ENCODE results near the gene PKHD1. TPM values are rescaled to one million over a fixed set of nuclear protein-coding genes. Genes with fewer than 3 reads are reported as not detected.

Gene PKHD1
- total and polyA plus RNA-seq, 2 of the 8 experiments (the other 6 are each of a cell fraction or from before 2014, with no cell fraction given): 0.06 to 0.09 TPM

DNA sequence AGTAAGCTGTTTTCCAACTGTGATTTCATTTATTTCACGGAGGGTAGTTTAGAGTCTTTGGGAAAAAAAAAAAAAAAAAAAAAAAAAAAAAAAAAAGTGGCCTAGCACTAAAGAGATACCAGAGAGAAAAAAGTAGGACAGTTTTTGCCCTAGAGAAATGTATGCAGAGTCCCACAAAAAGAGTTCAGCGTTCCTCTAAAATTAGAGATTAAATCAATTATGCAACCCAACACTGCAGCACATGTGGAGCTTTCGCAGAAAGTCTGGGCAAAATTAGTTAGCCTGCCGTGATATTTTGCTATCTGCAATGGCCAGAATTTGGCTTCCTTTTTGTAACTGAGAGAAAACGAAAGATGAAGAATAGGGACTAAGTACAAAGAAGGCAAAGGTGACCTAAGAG, 309.8 kb downstream of the PKHD1 start:
- no peak overlapping the region for H4K5ac ChIP-seq (ENCODE audit: insufficient read length, low read depth, low read length)
- DNase-seq (ENCODE audit: low read depth in 1 of 2, low spot score in 2 of 2): no peak
- no peak overlapping the region for H2BK20ac ChIP-seq (ENCODE audit: low read length)
- H3K4ac ChIP-seq (replicated peaks; ENCODE audit: insufficient read length, low read depth, low read length): no peak overlapping the region
- ChIA-PET CTCF (ENCODE audit: partially characterized antibody) (interaction anchor here (0.6 to 1.1 kb wide), 2 partner anchors 9 to 93 kb away, joined by 3 to 4 read pairs; no protein-coding TSS in a partner anchor), POLR2A (ENCODE audit: partially characterized antibody) (no interaction called here)
- H4K91ac ChIP-seq (replicated peaks; ENCODE audit: insufficient read length, low read length): no peak overlapping the region
- H3K9me3 ChIP-seq (ENCODE audit: insufficient read depth in 2 of 2, low read depth in 1 of 2, low read length in 1 of 2): no peaks in the 10 kb centered on the region
- no peak overlapping the region for H2BK5ac ChIP-seq (ENCODE audit: low read depth, low read length)
- no peak overlapping the region for H3K56ac ChIP-seq (replicated peaks; ENCODE audit: insufficient read length, low read depth, low read length)
- H3K27ac ChIP-seq (ENCODE audit: low read depth, low read length): no peak overlapping the region
- no peaks in the 10 kb centered on the region for H4K20me1 ChIP-seq (replicated peaks in 1 of 2; ENCODE audit: control insufficient read depth in 1 of 2, insufficient read depth in 2 of 2, low read length in 2 of 2)
- WGBS, 2 experiments (ENCODE audit: extremely low coverage in 1 of 2, insufficient coverage in 1 of 2, insufficient read length in 1 of 2, insufficient replicate concordance in 2 of 2, low coverage in 1 of 2, low lambda C conversion rate in 2 of 2, missing lambda C conversion rate in 1 of 2): 89% methylated on average over 5 of the region's 5 CpGs; no CpG with 5 or more reads in 1 of the 2 experiments
- no peaks in the 10 kb centered on the region for H3K23me2 ChIP-seq (ENCODE audit: low read depth, low read length)
- no peaks in the 10 kb centered on the region for H3K79me1 ChIP-seq (ENCODE audit: low read depth, low read length)
- no peaks in the 10 kb centered on the region for H3K27me3 ChIP-seq (replicated peaks in 1 of 4; ENCODE audit: control insufficient read depth in 3 of 4, extremely low read depth in 1 of 4, insufficient read depth in 3 of 4, low read length in 3 of 4)
- no peak overlapping the region for H2AFZ ChIP-seq (ENCODE audit: low read length)
- no peak for FAIRE-seq
- H2BK120ac ChIP-seq (replicated peaks; ENCODE audit: low read depth, low read length): no peak overlapping the region
- no peak overlapping the region for H3K9ac ChIP-seq (replicated peaks in 1 of 4; ENCODE audit: extremely low read depth in 1 of 4, low read depth in 3 of 4, low read length in 3 of 4)
- no peak overlapping the region for H2AK5ac ChIP-seq (ENCODE audit: low read depth, low read length)
- no peaks in the 10 kb centered on the region for H3K79me2 ChIP-seq (ENCODE audit: control insufficient read depth in 1 of 2, insufficient read depth in 2 of 2, low read length in 2 of 2)
- no peak overlapping the region for H2BK15ac ChIP-seq (ENCODE audit: low read length)
- H3K36me3 ChIP-seq (ENCODE audit: control insufficient read depth in 2 of 4, insufficient read depth in 4 of 4, low read length in 3 of 4): no peaks in the 10 kb centered on the region
- H3K4me3 ChIP-seq (ENCODE audit: extremely low read depth in 1 of 4, insufficient read depth in 2 of 4, low read depth in 3 of 4, low read length in 4 of 4): no peak overlapping the region
- H3K4me1 ChIP-seq (replicated peaks in 1 of 4; ENCODE audit: control insufficient read depth in 3 of 4, insufficient read depth in 4 of 4, low read length in 3 of 4): no peaks in the 10 kb centered on the region
- H3K4me2 ChIP-seq (ENCODE audit: insufficient read depth in 1 of 2, low read depth in 2 of 2, low read length in 2 of 2): no peak overlapping the region
- H4K8ac ChIP-seq (ENCODE audit: extremely low read depth, insufficient read depth, low read length): no peak overlapping the region
- H3K23ac ChIP-seq (ENCODE audit: insufficient read length): no peak overlapping the region
- no peak overlapping the region for H2BK12ac ChIP-seq (ENCODE audit: low read depth, low read length)
- H3K14ac ChIP-seq (ENCODE audit: insufficient read length): no peak overlapping the region
- H3K18ac ChIP-seq (ENCODE audit: extremely low read depth, low read length): no peak overlapping the region
- TF ChIP-seq SRF (IDR thresholded peaks at IDR 0.05; ENCODE audit: low read depth, low read length) (no peak), SAP30 (IDR thresholded peaks at IDR 0.05; ENCODE audit: insufficient read depth, insufficient replicate concordance, low read length) (no peak), CREB1 (IDR thresholded peaks at IDR 0.05) (no peak), KDM1A (IDR thresholded peaks at IDR 0.05; ENCODE audit: borderline replicate concordance, low read length) (no peak), CTBP2 (IDR thresholded peaks at IDR 0.05; ENCODE audit: borderline replicate concordance, insufficient read depth, insufficient read length, low read length) (no peak), EP300 (IDR thresholded peaks at IDR 0.05; ENCODE audit: borderline replicate concordance in 1 of 2, low read depth in 2 of 2, low read length in 2 of 2) (no peak)
- TF ChIP-seq, protein P1, sequence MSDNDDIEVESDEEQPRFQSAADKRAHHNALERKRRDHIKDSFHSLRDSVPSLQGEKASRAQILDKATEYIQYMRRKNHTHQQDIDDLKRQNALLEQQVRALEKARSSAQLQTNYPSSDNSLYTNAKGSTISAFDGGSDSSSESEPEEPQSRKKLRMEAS (IDR thresholded peaks at IDR 0.05): no peak

Data from H1 (cell line).